HepG2 (cell line): ENCODE results near the gene ABCB6. TPM values are rescaled to one million over a fixed set of nuclear protein-coding genes. Genes with fewer than 3 reads are reported as not detected.

Experiments used
- CEBPZ ChIP-seq: IDR thresholded peaks from 2 replicates; pipeline ENCODE4 v1.6.1; 2012; ENCODE audit warnings: low read length, improper control_type of control experiment
- FLYWCH1 ChIP-seq: sonication (generic); formaldehyde crosslinking; IDR thresholded peaks from 2 replicates; pipeline ENCODE4 v1.8.1; 2023; ENCODE audit warnings: mild to moderate bottlenecking, missing genetic modification reagents
- GABPB1 ChIP-seq: IDR thresholded peaks from 2 replicates; pipeline ENCODE4 v1.6.1; 2016; ENCODE audit warnings: mild to moderate bottlenecking, missing genetic modification reagents, moderate library complexity, missing compliant biosample characterization
- HDAC6 ChIP-seq: fragments of 200-600 bp; sonication (generic); IDR thresholded peaks from 2 replicates; pipeline ENCODE4 v1.7.0; 2017; ENCODE audit warnings: mild to moderate bottlenecking, antibody characterized with exemption, low read length, low read depth
- KDM1A ChIP-seq: IDR thresholded peaks from 2 replicates; pipeline ENCODE4 v1.6.1; 2016; ENCODE audit warnings: missing compliant biosample characterization
- KLF15 ChIP-seq: sonication (generic); formaldehyde crosslinking; IDR thresholded peaks from 2 replicates; pipeline ENCODE4 v1.8.1; 2023; ENCODE audit warnings: borderline replicate concordance, mild to moderate bottlenecking, inconsistent platforms, missing genetic modification reagents, mixed read lengths
- MXD3 ChIP-seq: IDR thresholded peaks from 2 replicates; pipeline ENCODE4 v1.6.1; 2016; ENCODE audit warnings: mild to moderate bottlenecking, missing biosample characterization, missing genetic modification reagents
- PBX3 ChIP-seq: sonication (generic); formaldehyde crosslinking; IDR thresholded peaks from 2 replicates; pipeline ENCODE4 v1.8.1; 2023; ENCODE audit warnings: missing genetic modification reagents, inconsistent platforms, borderline replicate concordance
- PHF5A ChIP-seq: IDR thresholded peaks from one replicate; pipeline ENCODE4 v1.6.1; 2018; ENCODE audit warnings: low read depth, missing genetic modification reagents; ENCODE audit not compliant: unreplicated experiment
- PRDM10 ChIP-seq: sonication (generic); formaldehyde crosslinking; IDR thresholded peaks from 2 replicates; pipeline ENCODE4 v1.4.0; 2020; ENCODE audit warnings: low read depth, missing genetic modification reagents
- TEF ChIP-seq: sonication (generic); formaldehyde crosslinking; IDR thresholded peaks from 2 replicates; pipeline ENCODE4 v1.5.0; 2020; ENCODE audit warnings: missing genetic modification reagents
- XBP1 ChIP-seq: sonication (generic); formaldehyde crosslinking; IDR thresholded peaks from 2 replicates; pipeline ENCODE4 v1.5.0; 2020; ENCODE audit warnings: missing genetic modification reagents
- ZBTB43 ChIP-seq: sonication (generic); formaldehyde crosslinking; conservative IDR thresholded peaks from 2 replicates; pipeline ENCODE4 v1.4.0; 2020; ENCODE audit warnings: missing genetic modification reagents
- ZKSCAN8 ChIP-seq: IDR thresholded peaks from 2 replicates; pipeline ENCODE4 v1.6.1; 2016; ENCODE audit warnings: borderline replicate concordance, missing genetic modification reagents, missing compliant biosample characterization
- ZNF605 ChIP-seq: sonication (generic); formaldehyde crosslinking; IDR thresholded peaks from 2 replicates; pipeline ENCODE4 v1.8.0; 2022; ENCODE audit warnings: mild to moderate bottlenecking, missing genetic modification reagents
- ZNF788 ChIP-seq: sonication (generic); formaldehyde crosslinking; IDR thresholded peaks from 2 replicates; pipeline ENCODE4 v1.5.0; 2020; ENCODE audit warnings: mild to moderate bottlenecking, missing genetic modification reagents, borderline replicate concordance
- ZNF792 ChIP-seq: IDR thresholded peaks from 2 replicates; pipeline ENCODE4 v1.6.1; 2016
- ZSCAN9 ChIP-seq: IDR thresholded peaks from 2 replicates; pipeline ENCODE4 v1.6.1; 2016; ENCODE audit warnings: borderline replicate concordance
- polyA plus RNA-seq, 8 experiments: library from polyadenylated mRNA; depleted of rRNA in 3 of 8; stranded (reverse) in 7 of 8; unstranded in 1 of 8; fragments of >200 nt; fragmentation: Illumina TruSeq in 4 of 8; extraction: Trizol in 4 of 8; gene quantifications; 2 replicates each; pipeline versions ENCODE4 v1.2.1 to v1.2.3, GENCODE V29; 2011 to 2016; ENCODE audit warnings: low read depth in 4 of 8, missing spikeins in 1 of 8, mixed read lengths in 1 of 8; ENCODE audit not compliant: insufficient read depth in 1 of 8
- total RNA-seq, 5 experiments: library from RNA; depleted of rRNA; stranded (reverse); fragments of >200 nt; fragmentation: Illumina TruSeq; extraction: Trizol; gene quantifications; 2 replicates each; pipeline ENCODE4 v1.2.3, GENCODE V29; 2016; ENCODE audit warnings: low read depth in 1 of 5

Gene ABCB6
- total and polyA plus RNA-seq, 2 of the 13 experiments (the other 11 are each of a cell fraction or from before 2014, with no cell fraction given): 91.1 to 137 TPM

- TF ChIP-seq CEBPZ: peak; percentile 73; the same call in 1 of the 2 replicates
- no peak for TF ChIP-seq ZNF792 (CRISPR knock-in tag)
- peak; percentile 57 for TF ChIP-seq PHF5A (CRISPR knock-in tag)
- TF ChIP-seq PRDM10 (CRISPR knock-in tag): peak; percentile 49; the same call in 1 of the 2 replicates
- TF ChIP-seq GABPB1 (CRISPR knock-in tag): peak; percentile 81
- TF ChIP-seq MXD3 (CRISPR knock-in tag): 0 out of 2 replicates have a peak, but pooled peaks have one; percentile 45
- peak; percentile 73 for TF ChIP-seq ZBTB43
- peak; percentile 76; the same call in 1 of the 2 replicates for TF ChIP-seq ZSCAN9 (CRISPR knock-in tag)
- peak; percentile 35; the same call in 1 of the 2 replicates for TF ChIP-seq TEF (CRISPR knock-in tag)
- TF ChIP-seq KDM1A (CRISPR knock-in tag): no peak
- TF ChIP-seq ZKSCAN8 (CRISPR knock-in tag): peak; percentile 34; the same call in 1 of the 2 replicates
- no peak for TF ChIP-seq HDAC6
- TF ChIP-seq PBX3 (CRISPR knock-in tag): peak; percentile 96; the same call in 1 of the 2 replicates
- peak; percentile 99; the same call in 1 of the 2 replicates for TF ChIP-seq KLF15 (CRISPR knock-in tag)
- TF ChIP-seq XBP1: no peak
- no peak for TF ChIP-seq FLYWCH1
- TF ChIP-seq ZNF788 (CRISPR knock-in tag): peak; percentile 61
- peak; percentile 95 for TF ChIP-seq ZNF605 (CRISPR knock-in tag)
Observed at GRCh38 chr2:219229305-219230058, 10.7 kb upstream of the ABCB6 start, which contains the start of the genes ANKZF1 and ATG9A (continued).
